H9 (cell line): ENCODE results near the gene ZNF217. TPM values are rescaled to one million over a fixed set of nuclear protein-coding genes. Genes with fewer than 3 reads are reported as not detected.
"Not testable (repeated sequence)": the region's sequence is repeated elsewhere in the genome, so short reads cannot be mapped to it uniquely, and the experiment has no call there.

Experiments used
- DNase-seq: peaks from one replicate; pipeline ENCODE4 v3.0.0-alpha.2; 2017
- H2AFZ ChIP-seq: one replicate; pipeline ENCODE4 v1.6.1; 2013; ENCODE audit warnings: mild to moderate bottlenecking, low read length, control low read depth, moderate library complexity
- H2AK5ac ChIP-seq: 2 replicates; pipeline ENCODE4 v1.6.1; 2013; ENCODE audit warnings: low read length, control low read depth, mixed read lengths; ENCODE audit not compliant: insufficient read length
- H2BK120ac ChIP-seq: one replicate; pipeline ENCODE4 v1.6.1; 2013; ENCODE audit warnings: low read depth, mild to moderate bottlenecking, low read length, control low read depth, inconsistent platforms; ENCODE audit not compliant: poor library complexity, severe bottlenecking
- H2BK12ac ChIP-seq: 2 replicates; pipeline ENCODE4 v1.6.1; 2013; ENCODE audit warnings: low read length, control low read depth, mixed read lengths, low read depth; ENCODE audit not compliant: insufficient read length
- H2BK15ac ChIP-seq: 2 replicates; pipeline ENCODE4 v1.6.1; 2013; ENCODE audit warnings: low read depth, low read length, control low read depth
- H2BK20ac ChIP-seq: one replicate; pipeline ENCODE4 v1.6.1; 2013; ENCODE audit warnings: low read depth, mild to moderate bottlenecking, low read length, control low read depth, inconsistent platforms; ENCODE audit not compliant: poor library complexity, severe bottlenecking
- H2BK5ac ChIP-seq: 2 replicates; pipeline ENCODE4 v1.6.1; 2013; ENCODE audit warnings: low read length, control low read depth, mixed read lengths; ENCODE audit not compliant: insufficient read length
- H3K14ac ChIP-seq: 2 replicates; pipeline ENCODE4 v1.6.1; 2013; ENCODE audit warnings: low read length, control low read depth; ENCODE audit not compliant: insufficient read depth
- H3K18ac ChIP-seq: 2 replicates; pipeline ENCODE4 v1.6.1; 2013; ENCODE audit warnings: low read depth, mild to moderate bottlenecking, mixed read lengths, low read length, control low read depth; ENCODE audit not compliant: insufficient read length
- H3K23ac ChIP-seq: 2 replicates; pipeline ENCODE4 v1.6.1; 2013; ENCODE audit warnings: low read length, control low read depth, mixed read lengths, low read depth; ENCODE audit not compliant: insufficient read length
- H3K23me2 ChIP-seq: 2 replicates; pipeline ENCODE4 v1.6.1; 2013; ENCODE audit warnings: low read depth, mild to moderate bottlenecking, mixed read lengths, low read length, control low read depth; ENCODE audit not compliant: insufficient read length, poor library complexity, severe bottlenecking
- H3K27ac ChIP-seq: 2 replicates; pipeline ENCODE4 v1.5.1; 2013; ENCODE audit warnings: low read length, control low read depth, mixed read lengths, low read depth; ENCODE audit not compliant: insufficient read length
- H3K27me3 ChIP-seq: 2 replicates; pipeline ENCODE4 v1.6.1; 2013; ENCODE audit warnings: low read length, control low read depth, inconsistent platforms; ENCODE audit not compliant: insufficient read depth
- H3K4ac ChIP-seq: 2 replicates; pipeline ENCODE4 v1.6.1; 2013; ENCODE audit warnings: low read depth, mild to moderate bottlenecking, control low read depth, inconsistent platforms, low read length, moderate library complexity
- H3K4me1 ChIP-seq: 2 replicates; pipeline ENCODE4 v1.6.1; 2013; ENCODE audit warnings: low read length, control low read depth, inconsistent platforms; ENCODE audit not compliant: insufficient read depth
- H3K4me2 ChIP-seq: 2 replicates; pipeline ENCODE4 v1.6.1; 2013; ENCODE audit warnings: low read length, control low read depth, mixed read lengths; ENCODE audit not compliant: insufficient read length, insufficient read depth
- H3K56ac ChIP-seq: 2 replicates; pipeline ENCODE4 v1.6.1; 2013; ENCODE audit warnings: low read depth, mild to moderate bottlenecking, mixed read lengths, low read length, control low read depth; ENCODE audit not compliant: insufficient read length
- H3K79me1 ChIP-seq: 2 replicates; pipeline ENCODE4 v1.6.1; 2013; ENCODE audit warnings: low read depth, mild to moderate bottlenecking, moderate library complexity, low read length, control low read depth, inconsistent platforms; ENCODE audit not compliant: insufficient read depth, poor library complexity, severe bottlenecking
- H3K79me2 ChIP-seq: 2 replicates; pipeline ENCODE4 v1.6.1; 2013; ENCODE audit warnings: low read length, control low read depth, inconsistent platforms; ENCODE audit not compliant: insufficient read depth
- H3K9ac ChIP-seq: 2 replicates; pipeline ENCODE4 v1.6.1; 2013; ENCODE audit warnings: low read length, control low read depth, mixed read lengths; ENCODE audit not compliant: insufficient read length; ENCODE audit errors: extremely low read depth
- H3K9me3 ChIP-seq: one replicate; pipeline ENCODE4 v1.6.1; 2013; ENCODE audit warnings: low read depth, low read length, inconsistent platforms; ENCODE audit not compliant: control insufficient read depth
- H3T11ph ChIP-seq: one replicate; pipeline ENCODE4 v1.6.1; 2013; ENCODE audit warnings: mild to moderate bottlenecking, low read length, control low read depth, inconsistent platforms
- H4K20me1 ChIP-seq: one replicate; pipeline ENCODE4 v1.6.1; 2013; ENCODE audit not compliant: control insufficient read depth, insufficient read length, insufficient read depth
- H4K5ac ChIP-seq: 2 replicates; pipeline ENCODE4 v1.6.1; 2013; ENCODE audit warnings: low read depth, mild to moderate bottlenecking, mixed read lengths, low read length, control low read depth; ENCODE audit not compliant: insufficient read length
- H4K8ac ChIP-seq: replicated peaks from 2 replicates; pipeline ENCODE4 v1.6.1; 2013; ENCODE audit warnings: low read length, control low read depth, mixed read lengths, low read depth; ENCODE audit not compliant: insufficient read length
- H4K91ac ChIP-seq: 2 replicates; pipeline ENCODE4 v1.6.1; 2013; ENCODE audit warnings: low read depth, mild to moderate bottlenecking, moderate library complexity, mixed read lengths, low read length, control low read depth; ENCODE audit not compliant: insufficient read length
- H3K27ac Mint-ChIP-seq, 3 experiments: 2 replicates in 2 of 3; 3 replicates in 1 of 3; pipeline ENCODE4 v1.8.0; 2020 to 2021; ENCODE audit warnings: mixed read lengths in 3 of 3, mild to moderate bottlenecking in 1 of 3, moderate library complexity in 1 of 3
- H3K27me3 Mint-ChIP-seq: 2 replicates; pipeline ENCODE4 v1.8.0; 2021; ENCODE audit warnings: low read depth, mild to moderate bottlenecking, moderate library complexity, mixed read lengths
- H3K36me3 Mint-ChIP-seq, 3 experiments: 2 replicates in 2 of 3; 3 replicates in 1 of 3; pipeline ENCODE4 v1.8.0; 2020 to 2021; ENCODE audit warnings: low read depth in 3 of 3, mixed read lengths in 3 of 3; ENCODE audit not compliant: insufficient read depth in 1 of 3
- H3K4me1 Mint-ChIP-seq, 2 experiments: 2 replicates each; pipeline ENCODE4 v1.8.0; 2020; ENCODE audit warnings: mixed read lengths in 2 of 2
- H3K4me3 Mint-ChIP-seq, 2 experiments: 2 replicates in 1 of 2; 3 replicates in 1 of 2; pipeline ENCODE4 v1.8.0; 2020 to 2021; ENCODE audit warnings: mild to moderate bottlenecking in 2 of 2, mixed read lengths in 2 of 2, moderate library complexity in 1 of 2
- H3K9me3 Mint-ChIP-seq, 2 experiments: 2 replicates in 1 of 2; 3 replicates in 1 of 2; pipeline ENCODE4 v1.8.0; 2020; ENCODE audit warnings: mild to moderate bottlenecking in 2 of 2, mixed read lengths in 2 of 2, moderate library complexity in 1 of 2
- WGBS: extraction: QIAGEN DNeasy Blood & Tissue Kit; methylation state at CpG from one replicate; pipeline ENCODE4 v1.1.7; 2013; ENCODE audit warnings: missing lambda C conversion rate, low lambda C conversion rate, mixed read lengths; ENCODE audit not compliant: insufficient read length; ENCODE audit errors: extremely low coverage; 5-methylcytosine and 5-hydroxymethylcytosine counted together
- total RNA-seq: library from RNA; stranded (reverse); gene quantifications from 2 replicates; pipeline ENCODE4 v1.2.1, GENCODE V29; 2021

The ZNF217 gene
- total RNA-seq, 1 experiment from 2014 or later: 82.8 TPM

DNA sequence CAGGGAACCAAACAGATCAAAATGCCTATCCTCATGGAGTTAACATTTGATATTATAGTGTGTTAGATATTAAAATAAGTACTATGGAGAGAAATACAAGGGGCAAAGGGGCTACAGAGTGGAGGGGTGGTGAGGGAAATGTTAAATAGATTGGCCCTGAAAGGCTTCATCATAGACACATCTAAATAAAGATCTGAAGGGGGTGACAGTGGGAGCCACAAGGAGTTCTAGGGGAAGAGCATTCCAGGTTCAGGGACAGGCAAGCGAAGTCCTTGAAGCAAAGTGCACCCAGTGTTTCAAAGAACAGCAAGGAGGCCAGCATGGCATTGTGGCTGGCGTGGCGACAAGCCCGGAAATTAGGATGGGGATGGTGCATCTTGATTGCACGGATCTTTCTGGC, 11.2 kb upstream of the ZNF217 start:
- not testable (repeated sequence) for H3K23me2 ChIP-seq, H4K5ac ChIP-seq, H3K4me1 ChIP-seq, H2AFZ ChIP-seq, H2BK120ac ChIP-seq, H3K36me3 Mint-ChIP-seq, H3K18ac ChIP-seq, H4K91ac ChIP-seq, H3K4me3 Mint-ChIP-seq, H3K4ac ChIP-seq, H3K27ac ChIP-seq, H3K9me3 ChIP-seq, H3K4me2 ChIP-seq, H3T11ph ChIP-seq, H3K9me3 Mint-ChIP-seq, H3K23ac ChIP-seq, H4K8ac ChIP-seq, H2BK5ac ChIP-seq, H3K56ac ChIP-seq, H4K20me1 ChIP-seq, H2AK5ac ChIP-seq, H3K9ac ChIP-seq, H2BK12ac ChIP-seq, H3K14ac ChIP-seq, H2BK20ac ChIP-seq, H3K79me1 ChIP-seq, DNase-seq, H3K27me3 Mint-ChIP-seq, H3K79me2 ChIP-seq, H2BK15ac ChIP-seq, H3K27me3 ChIP-seq
- Mint-ChIP-seq H3K4me1 (peaks cover 23 to 24% of the 10 kb centered on the region in 2 experiments), H3K27ac (peak overlapping the region in 1 of 3 experiments; percentile 70; a peak in 1 of 7 replicates)
- no CpG with 5 or more reads among the region's 5 CpGs for WGBS
